ENCODE measurements around the gene CAPN1. TPM values are rescaled to one million over a fixed set of nuclear protein-coding genes. Genes with fewer than 3 reads are reported as not detected.

Gene CAPN1
- total and polyA plus RNA-seq, 2 experiments from 2014 or later, result 133 to 202 TPM

- Histone ChIP-seq H3K4me2 (no peak overlapping the region), H3K79me2 (no peaks in the 10 kb centered on the region), H3K4me1 (ENCODE audit: insufficient read depth) (no peaks in the 10 kb centered on the region), H3K4me3 (no peak overlapping the region), H3K36me3 (replicated peaks; ENCODE audit: insufficient read depth, low read depth) (no peaks in the 10 kb centered on the region), H3K9me2 (replicated peaks; ENCODE audit: insufficient read depth) (no peaks in the 10 kb centered on the region), H2AFZ (no peak overlapping the region), H3K9me3 (ENCODE audit: low read depth) (no peaks in the 10 kb centered on the region), H3K27ac (no peak overlapping the region), H4K20me1 (ENCODE audit: insufficient read depth, poor library complexity, severe bottlenecking) (no peaks in the 10 kb centered on the region), H3K27me3 (no peaks in the 10 kb centered on the region)
- DNase-seq (ENCODE audit: low spot score), result no peak
- TF ChIP-seq EZH2 (IDR thresholded peaks at IDR 0.05; ENCODE audit: borderline replicate concordance) (no peak), CTCF (IDR thresholded peaks at IDR 0.05; ENCODE audit: poor library complexity) (no peak), EZH2phosphoT487 (IDR thresholded peaks at IDR 0.05; ENCODE audit: low read depth, severe bottlenecking, unreplicated experiment) (no peak)
- 67% methylated on average over 2 of the region's 2 CpGs for WGBS (ENCODE audit: low lambda C conversion rate, missing lambda C conversion rate)
Observed at GRCh38 chr11:65163684-65164083, 18.0 kb upstream of the CAPN1 start.

GRCh38 chr11:65165410-65166317, 16.1 kb upstream of the CAPN1 start:
- H3K27ac ChIP-seq, result no peak overlapping the region
- H3K4me3 ChIP-seq, result no peak overlapping the region
- no peak overlapping the region for H3K4me2 ChIP-seq
- WGBS (ENCODE audit: low lambda C conversion rate, missing lambda C conversion rate), result 76% methylated on average over 31 of the region's 31 CpGs
- no peaks in the 10 kb centered on the region for H3K9me3 ChIP-seq (ENCODE audit: low read depth)
- H4K20me1 ChIP-seq (ENCODE audit: insufficient read depth, poor library complexity, severe bottlenecking), result no peaks in the 10 kb centered on the region
- no peak for DNase-seq (ENCODE audit: low spot score)
- H2AFZ ChIP-seq, result no peak overlapping the region
- no peaks in the 10 kb centered on the region for H3K27me3 ChIP-seq
- no peaks in the 10 kb centered on the region for H3K36me3 ChIP-seq (replicated peaks; ENCODE audit: insufficient read depth, low read depth)
- H3K9me2 ChIP-seq (replicated peaks; ENCODE audit: insufficient read depth), result no peaks in the 10 kb centered on the region
- TF ChIP-seq EZH2 (IDR thresholded peaks at IDR 0.05; ENCODE audit: borderline replicate concordance), result no peak
- TF ChIP-seq CTCF (IDR thresholded peaks at IDR 0.05; ENCODE audit: poor library complexity), result no peak
- TF ChIP-seq EZH2phosphoT487 (IDR thresholded peaks at IDR 0.05; ENCODE audit: low read depth, severe bottlenecking, unreplicated experiment), result no peak
- no peaks in the 10 kb centered on the region for H3K79me2 ChIP-seq
- no peaks in the 10 kb centered on the region for H3K4me1 ChIP-seq (ENCODE audit: insufficient read depth)

- Histone ChIP-seq H4K20me1 (ENCODE audit: insufficient read depth, poor library complexity, severe bottlenecking) (no peaks in the 10 kb centered on the region), H3K36me3 (replicated peaks; ENCODE audit: insufficient read depth, low read depth) (no peaks in the 10 kb centered on the region), H2AFZ (no peak overlapping the region), H3K4me3 (no peak overlapping the region), H3K4me1 (ENCODE audit: insufficient read depth) (no peaks in the 10 kb centered on the region), H3K27me3 (no peaks in the 10 kb centered on the region), H3K4me2 (no peak overlapping the region), H3K79me2 (no peaks in the 10 kb centered on the region), H3K27ac (no peak overlapping the region), H3K9me2 (replicated peaks; ENCODE audit: insufficient read depth) (no peaks in the 10 kb centered on the region), H3K9me3 (ENCODE audit: low read depth) (no peaks in the 10 kb centered on the region)
- WGBS (ENCODE audit: low lambda C conversion rate, missing lambda C conversion rate), result 97% methylated on average over 3 of the region's 3 CpGs
- DNase-seq (ENCODE audit: low spot score), result no peak
- TF ChIP-seq CTCF (IDR thresholded peaks at IDR 0.05; ENCODE audit: poor library complexity) (no peak), EZH2 (IDR thresholded peaks at IDR 0.05; ENCODE audit: borderline replicate concordance) (no peak), EZH2phosphoT487 (IDR thresholded peaks at IDR 0.05; ENCODE audit: low read depth, severe bottlenecking, unreplicated experiment) (no peak)
Observed at GRCh38 chr11:65166893-65167292, 14.8 kb upstream of the CAPN1 start.
